Activated B cell treated with CpG ODN at 0.5 μM for 24 hours (primary cell): Measurements from ENCODE around the gene KCNH6. TPM values are rescaled to one million over a fixed set of nuclear protein-coding genes. Genes with fewer than 3 reads are reported as not detected.

Experiments
- ATAC-seq: fragments of 200-7000 bp; cut with Tn5 transposase; one replicate; pipeline ENCODE4 v1.10.0; 2021; ENCODE audit warnings: low read depth, mild to moderate bottlenecking, moderate library complexity
- CTCF ChIA-PET: fragments of 350-600 bp; sonication (Branson Sonifier 250); formaldehyde crosslinking; loops from one replicate; lab custom pipeline; 2021; ENCODE audit warnings: antibody characterized with exemption; lab: Charles Lee
- POLR2A ChIA-PET: fragments of 350-600 bp; sonication (Branson Sonifier 250); formaldehyde crosslinking; loops from one replicate; lab custom pipeline; 2021; ENCODE audit warnings: antibody characterized with exemption; lab: Charles Lee
- DNase-seq: peaks from one replicate; pipeline ENCODE4 v3.0.0; 2022
- H3K27ac Mint-ChIP-seq: one replicate; pipeline ENCODE4 v1.8.0; 2020; ENCODE audit warnings: mixed read lengths
- H3K27me3 Mint-ChIP-seq: one replicate; pipeline ENCODE4 v1.8.0; 2021; ENCODE audit warnings: mixed read lengths
- H3K36me3 Mint-ChIP-seq: one replicate; pipeline ENCODE4 v1.8.0; 2021; ENCODE audit warnings: low read depth, mixed read lengths
- H3K4me1 Mint-ChIP-seq: one replicate; pipeline ENCODE4 v1.8.0; 2021; ENCODE audit warnings: mixed read lengths
- H3K4me3 Mint-ChIP-seq: one replicate; pipeline ENCODE4 v1.8.0; 2020; ENCODE audit warnings: mild to moderate bottlenecking, mixed read lengths
- H3K9me3 Mint-ChIP-seq: one replicate; pipeline ENCODE4 v1.8.0; 2020; ENCODE audit warnings: mixed read lengths
- CTCF ChIP-seq: fragments of 200-600 bp; IDR thresholded peaks from one replicate; pipeline ENCODE4 v1.8.0; 2022; ENCODE audit warnings: antibody characterized with exemption, mild to moderate bottlenecking
- intact Hi-C: fragments of 100-400 bp; cut with micrococcal nuclease; formaldehyde crosslinking; loops from one replicate; pipeline ENCODE4 v1.15.1; 2024
- total RNA-seq: library from RNA; stranded (reverse); gene quantifications from 2 replicates; pipeline ENCODE4 v1.2.3, GENCODE V29; 2022

KCNH6 gene, protein sequence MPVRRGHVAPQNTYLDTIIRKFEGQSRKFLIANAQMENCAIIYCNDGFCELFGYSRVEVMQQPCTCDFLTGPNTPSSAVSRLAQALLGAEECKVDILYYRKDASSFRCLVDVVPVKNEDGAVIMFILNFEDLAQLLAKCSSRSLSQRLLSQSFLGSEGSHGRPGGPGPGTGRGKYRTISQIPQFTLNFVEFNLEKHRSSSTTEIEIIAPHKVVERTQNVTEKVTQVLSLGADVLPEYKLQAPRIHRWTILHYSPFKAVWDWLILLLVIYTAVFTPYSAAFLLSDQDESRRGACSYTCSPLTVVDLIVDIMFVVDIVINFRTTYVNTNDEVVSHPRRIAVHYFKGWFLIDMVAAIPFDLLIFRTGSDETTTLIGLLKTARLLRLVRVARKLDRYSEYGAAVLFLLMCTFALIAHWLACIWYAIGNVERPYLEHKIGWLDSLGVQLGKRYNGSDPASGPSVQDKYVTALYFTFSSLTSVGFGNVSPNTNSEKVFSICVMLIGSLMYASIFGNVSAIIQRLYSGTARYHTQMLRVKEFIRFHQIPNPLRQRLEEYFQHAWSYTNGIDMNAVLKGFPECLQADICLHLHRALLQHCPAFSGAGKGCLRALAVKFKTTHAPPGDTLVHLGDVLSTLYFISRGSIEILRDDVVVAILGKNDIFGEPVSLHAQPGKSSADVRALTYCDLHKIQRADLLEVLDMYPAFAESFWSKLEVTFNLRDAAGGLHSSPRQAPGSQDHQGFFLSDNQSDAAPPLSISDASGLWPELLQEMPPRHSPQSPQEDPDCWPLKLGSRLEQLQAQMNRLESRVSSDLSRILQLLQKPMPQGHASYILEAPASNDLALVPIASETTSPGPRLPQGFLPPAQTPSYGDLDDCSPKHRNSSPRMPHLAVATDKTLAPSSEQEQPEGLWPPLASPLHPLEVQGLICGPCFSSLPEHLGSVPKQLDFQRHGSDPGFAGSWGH
- not detected in 2 replicates for total RNA-seq

DNA sequence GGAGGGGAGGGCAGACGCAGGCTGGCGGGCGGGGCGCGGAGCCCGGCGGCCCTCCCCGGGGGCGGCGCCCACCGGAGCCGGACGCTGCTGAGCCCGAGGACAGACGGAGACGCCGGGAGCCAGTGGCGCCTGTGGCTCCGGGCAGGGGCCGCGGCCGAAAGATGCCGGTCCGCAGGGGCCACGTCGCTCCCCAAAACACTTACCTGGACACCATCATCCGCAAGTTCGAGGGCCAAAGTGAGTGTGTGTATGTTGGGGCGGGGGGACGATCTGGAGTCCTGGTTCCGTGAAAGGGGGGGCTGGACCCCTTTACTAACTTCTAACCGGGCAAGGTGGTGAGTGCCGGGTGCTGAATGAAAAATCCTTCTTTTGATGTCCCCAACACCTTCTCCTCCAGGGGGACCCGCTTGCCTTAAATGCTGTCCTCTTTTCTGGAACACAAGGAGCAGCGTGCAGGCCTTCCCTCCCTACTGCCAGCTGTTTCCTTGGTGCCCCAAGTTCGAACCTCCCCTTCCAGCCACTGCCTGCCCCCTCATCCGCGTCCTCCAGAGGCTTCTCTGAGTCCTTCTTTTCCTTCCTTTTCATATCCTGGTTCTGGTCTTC lies at the start of gene KCNH6:
Gene KCNH6 (plus strand): TSS at position 106 of the 603 bp plus-strand sequence. CDS start 56 bp downstream, at position 162.
- Mint-ChIP-seq H3K9me3 (no peaks in the 10 kb centered on the region), H3K4me3 (no peak within 1 kb of the TSS), H3K27ac (no peak within 1 kb of the TSS), H3K4me1 (no peaks in the 10 kb centered on the region), H3K27me3 (peaks cover 46% of the 10 kb centered on the region), H3K36me3 (no peaks in the 10 kb centered on the region)
- ChIA-PET CTCF (no interaction called here), POLR2A (no interaction called here)
- DNase-seq (no peak), ATAC-seq (no peak)
- intact Hi-C loops, result no loop called here
- TF ChIP-seq CTCF, result no peak

DNA sequence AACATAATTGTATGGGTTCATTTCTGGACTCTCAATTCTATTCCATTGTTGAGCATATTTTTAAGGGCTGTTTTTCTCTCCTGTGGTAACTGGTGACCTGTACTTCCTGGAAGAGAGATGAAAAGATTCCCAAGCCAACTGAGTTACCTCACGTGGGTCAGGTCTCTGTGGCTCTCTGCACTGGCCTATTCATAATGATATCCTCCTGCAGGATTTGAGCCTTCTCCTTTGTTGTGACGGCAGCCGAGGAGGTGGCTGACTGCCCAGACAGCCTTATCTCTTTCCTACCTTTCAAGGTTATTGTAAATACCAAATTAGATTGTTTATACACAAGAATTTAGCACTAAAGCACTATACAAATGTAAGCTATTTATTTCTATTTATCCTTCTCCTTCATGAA lies 49.0 kb upstream of the KCNH6 start:
- Mint-ChIP-seq H3K9me3 (no peaks in the 10 kb centered on the region), H3K36me3 (no peaks in the 10 kb centered on the region), H3K27ac (no peak overlapping the region), H3K4me1 (peaks cover 17% of the 10 kb centered on the region), H3K4me3 (no peak overlapping the region), H3K27me3 (peaks cover 27% of the 10 kb centered on the region)
- ChIA-PET CTCF (interaction anchor here (1.1 kb wide), 1 partner anchor 49 kb away, joined by 3 read pairs; no protein-coding TSS in a partner anchor), POLR2A (no interaction called here)
- ATAC-seq (no peak), DNase-seq (no peak)
- TF ChIP-seq CTCF, result no peak
- intact Hi-C loops, result no loop called here

DNA sequence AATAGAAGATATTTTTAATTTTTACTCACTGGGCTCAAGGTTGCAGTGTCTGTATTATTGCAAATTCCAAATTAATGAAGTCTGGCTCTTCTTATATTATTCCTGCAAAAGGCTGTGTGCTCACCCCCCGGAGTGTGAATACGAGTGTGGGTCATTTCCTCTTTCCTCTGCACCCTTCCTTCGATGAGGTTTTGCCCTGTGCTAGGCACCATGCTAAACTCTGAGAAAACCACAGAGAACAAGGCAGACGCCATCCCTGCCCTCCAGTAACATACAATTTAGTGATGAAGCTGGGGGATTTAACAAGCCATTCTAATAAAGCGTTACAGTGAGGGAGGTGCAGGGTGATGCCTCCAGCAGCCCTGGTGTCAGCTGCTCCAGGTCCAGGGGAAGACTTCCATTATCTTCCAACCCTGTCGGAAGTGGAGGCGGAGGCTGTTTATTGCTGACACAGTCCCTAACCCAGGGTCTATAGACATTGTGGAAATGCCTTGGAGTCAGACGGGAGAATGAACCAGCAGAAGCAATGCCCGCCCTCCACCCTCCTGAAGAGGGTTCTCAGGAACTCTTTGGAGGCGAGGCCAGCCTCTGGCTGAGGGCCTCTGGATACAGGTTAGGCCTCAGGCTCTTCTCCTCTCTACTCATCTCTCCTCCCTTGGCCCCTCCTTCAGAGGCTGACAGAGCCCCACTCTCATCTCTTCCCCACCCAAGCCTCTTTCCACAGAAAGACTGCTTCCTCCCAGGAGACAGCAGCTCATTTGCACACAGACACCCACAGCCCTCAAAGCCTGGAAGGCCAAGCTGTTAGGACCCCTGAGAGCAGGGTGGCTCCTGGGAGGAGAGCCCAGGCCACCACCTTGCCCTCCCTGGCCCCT lies 48.3 kb upstream of the KCNH6 start:
- Mint-ChIP-seq H3K4me3 (no peak overlapping the region), H3K36me3 (no peaks in the 10 kb centered on the region), H3K27me3 (peaks cover 29% of the 10 kb centered on the region), H3K4me1 (peaks cover 17% of the 10 kb centered on the region), H3K27ac (no peak overlapping the region), H3K9me3 (no peaks in the 10 kb centered on the region)
- DNase-seq (no peak), ATAC-seq (no peak)
- CTCF ChIA-PET, result interaction anchor here (1.1 kb wide), 1 partner anchor 50 kb away, joined by 3 read pairs; no protein-coding TSS in a partner anchor
- intact Hi-C loops, result loop anchor here (5.0 kb wide), 1 partner anchor 222 kb away; no protein-coding TSS in a partner anchor
- POLR2A ChIA-PET, result no interaction called here
- no peak for TF ChIP-seq CTCF

DNA sequence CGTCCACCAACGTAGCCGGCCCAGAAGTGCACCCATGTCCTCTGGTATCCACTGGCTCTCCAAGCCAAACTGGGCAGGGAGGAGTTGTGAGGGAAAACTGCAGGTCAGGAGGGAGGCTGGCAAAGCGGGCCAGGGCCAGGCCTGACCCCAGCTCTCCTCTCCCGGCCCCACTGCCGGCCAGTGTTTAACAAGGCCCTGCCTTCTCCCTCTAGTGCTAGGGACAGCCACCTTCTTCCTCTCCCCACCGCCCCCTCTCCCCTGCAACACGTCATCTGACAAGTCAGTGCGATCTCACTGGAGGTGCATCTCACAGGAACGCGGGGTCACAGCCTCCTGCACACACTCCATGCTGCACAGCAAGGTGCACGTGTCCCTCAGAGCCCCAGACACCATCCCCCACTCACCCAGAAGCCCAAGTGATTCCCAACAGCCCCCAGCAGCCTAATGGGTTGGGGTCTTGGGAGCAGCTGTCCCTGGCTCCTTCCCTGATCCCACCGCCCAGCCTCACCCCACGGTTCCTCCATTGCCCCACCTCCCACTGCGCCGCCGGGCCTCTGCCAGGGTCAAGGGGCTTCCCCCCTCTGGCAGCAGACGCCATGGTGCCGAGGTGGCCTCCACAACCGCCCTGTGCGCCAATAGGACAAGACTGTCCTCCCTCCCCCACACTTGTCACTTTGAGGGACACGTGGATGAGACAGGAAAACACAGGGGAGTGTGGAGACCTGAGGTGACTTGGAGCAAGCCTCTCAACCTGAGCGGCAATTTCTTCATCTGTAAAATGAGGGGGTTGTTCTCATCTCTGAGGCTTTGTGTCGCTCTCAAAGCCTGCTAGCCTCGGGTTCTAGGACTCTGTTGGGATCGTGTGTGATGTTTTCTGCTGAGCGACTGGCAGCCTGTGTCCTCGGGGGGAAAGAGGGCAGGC lies 47.4 kb upstream of the KCNH6 start:
- peak overlapping the region; percentile 61 for H3K4me3 Mint-ChIP-seq
- H3K9me3 Mint-ChIP-seq, result no peaks in the 10 kb centered on the region
- no peak overlapping the region for H3K27ac Mint-ChIP-seq
- H3K27me3 Mint-ChIP-seq, result peaks cover 33% of the 10 kb centered on the region
- H3K4me1 Mint-ChIP-seq, result peaks cover 17% of the 10 kb centered on the region
- ChIA-PET POLR2A (interaction anchor here (0.8 kb wide), 1 partner anchor 15 kb away, joined by 3 read pairs; no protein-coding TSS in a partner anchor), CTCF (interaction anchor here (1.0 to 5.7 kb wide), 4 partner anchors 11 to 136 kb away, joined by 3 to 155 read pairs (median 3); partner anchors contain the start of gene CYB561)
- TF ChIP-seq CTCF, result no peak
- ATAC-seq (no peak), DNase-seq (no peak)
- intact Hi-C loops, result loop anchor here (2.0 to 5.0 kb wide), 2 partner anchors 13 to 222 kb away; no protein-coding TSS in a partner anchor
- H3K36me3 Mint-ChIP-seq, result no peaks in the 10 kb centered on the region
